Measurements from ENCODE around the gene GBX2. TPM values are rescaled to one million over a fixed set of nuclear protein-coding genes. Genes with fewer than 3 reads are reported as not detected.

Gene GBX2
- total RNA-seq, 4 donors from 2014 or later, result not detected

DNA sequence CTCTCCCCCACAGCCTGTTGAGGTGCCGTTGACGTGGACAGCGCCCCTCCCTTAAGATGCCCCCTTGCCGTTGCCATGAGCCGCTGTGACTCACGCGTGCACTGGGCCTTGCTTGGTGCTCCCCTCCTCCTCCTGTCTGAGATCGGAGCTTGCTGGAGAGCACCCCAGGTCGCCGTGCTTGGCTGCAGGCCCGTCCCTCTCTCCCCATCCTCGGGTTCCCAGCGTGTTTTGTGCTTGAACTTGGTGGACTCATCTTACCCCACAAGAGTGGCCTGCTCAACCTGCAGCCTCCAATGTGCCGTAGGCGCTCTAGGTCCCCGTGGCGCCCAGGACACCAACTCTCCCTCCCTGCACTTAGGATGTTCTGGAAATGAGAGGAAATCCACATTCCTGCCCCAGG, 39.9 kb downstream of the GBX2 start:
- no peaks in the 10 kb centered on the region for H3K27me3 ChIP-seq
- peaks cover 0 to 74% of the 10 kb centered on the region in 2 donors for H3K36me3 ChIP-seq
- H3K4me1 ChIP-seq, result no peaks in the 10 kb centered on the region
- TF ChIP-seq POLR2AphosphoS5 (IDR thresholded peaks at IDR 0.05), result no peak
- TF ChIP-seq POLR2A (IDR thresholded peaks at IDR 0.05), result no peak
- TF ChIP-seq, protein P1, sequence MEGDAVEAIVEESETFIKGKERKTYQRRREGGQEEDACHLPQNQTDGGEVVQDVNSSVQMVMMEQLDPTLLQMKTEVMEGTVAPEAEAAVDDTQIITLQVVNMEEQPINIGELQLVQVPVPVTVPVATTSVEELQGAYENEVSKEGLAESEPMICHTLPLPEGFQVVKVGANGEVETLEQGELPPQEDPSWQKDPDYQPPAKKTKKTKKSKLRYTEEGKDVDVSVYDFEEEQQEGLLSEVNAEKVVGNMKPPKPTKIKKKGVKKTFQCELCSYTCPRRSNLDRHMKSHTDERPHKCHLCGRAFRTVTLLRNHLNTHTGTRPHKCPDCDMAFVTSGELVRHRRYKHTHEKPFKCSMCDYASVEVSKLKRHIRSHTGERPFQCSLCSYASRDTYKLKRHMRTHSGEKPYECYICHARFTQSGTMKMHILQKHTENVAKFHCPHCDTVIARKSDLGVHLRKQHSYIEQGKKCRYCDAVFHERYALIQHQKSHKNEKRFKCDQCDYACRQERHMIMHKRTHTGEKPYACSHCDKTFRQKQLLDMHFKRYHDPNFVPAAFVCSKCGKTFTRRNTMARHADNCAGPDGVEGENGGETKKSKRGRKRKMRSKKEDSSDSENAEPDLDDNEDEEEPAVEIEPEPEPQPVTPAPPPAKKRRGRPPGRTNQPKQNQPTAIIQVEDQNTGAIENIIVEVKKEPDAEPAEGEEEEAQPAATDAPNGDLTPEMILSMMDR (IDR thresholded peaks at IDR 0.05), result no peak
- no peak for TF ChIP-seq EP300 (IDR thresholded peaks at IDR 0.05)
- 76 to 87% methylated on average over 3 of the region's 17 CpGs for WGBS, 2 donors (ENCODE audit: low coverage in 1 of 2)
- no peak for ATAC-seq
- H3K27ac ChIP-seq, result no peak overlapping the region
- no peak overlapping the region for H3K4me3 ChIP-seq
- H3K9me3 ChIP-seq, result no peaks in the 10 kb centered on the region

DNA sequence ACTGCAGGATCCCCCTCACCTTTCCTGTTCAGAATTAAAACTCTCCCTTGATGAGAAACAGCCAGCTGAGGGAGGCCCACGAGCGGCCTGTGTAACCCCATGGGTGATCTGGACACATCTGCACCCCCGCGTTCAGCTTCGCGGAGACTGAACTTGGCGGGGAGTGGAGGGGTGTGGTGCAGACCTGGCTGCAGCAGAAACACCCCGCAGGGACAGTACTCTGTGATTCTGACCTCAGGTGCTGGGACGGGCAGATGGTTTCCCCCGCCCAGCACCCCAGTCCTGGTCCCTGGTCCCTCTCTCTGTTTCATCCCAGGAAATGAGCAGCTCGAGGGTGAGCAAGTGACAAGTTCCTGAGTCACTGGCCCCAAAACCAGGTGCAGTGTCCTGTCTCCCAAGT, 41.2 kb downstream of the GBX2 start:
- WGBS, 2 donors (ENCODE audit: low coverage in 1 of 2), result 40% methylated on average over 1 of the region's 11 CpGs; no CpG with 5 or more reads in 1 of the 2 donors
- TF ChIP-seq EP300 (IDR thresholded peaks at IDR 0.05) (no peak), POLR2AphosphoS5 (IDR thresholded peaks at IDR 0.05) (no peak), POLR2A (IDR thresholded peaks at IDR 0.05) (no peak)
- TF ChIP-seq, protein P1 (IDR thresholded peaks at IDR 0.05), result no peak
- no peak overlapping the region for H3K27ac ChIP-seq
- peaks cover 0 to 78% of the 10 kb centered on the region in 2 donors for H3K36me3 ChIP-seq
- H3K4me3 ChIP-seq, result no peak overlapping the region
- H3K4me1 ChIP-seq, result no peaks in the 10 kb centered on the region
- ATAC-seq, result no peak
- H3K27me3 ChIP-seq, result no peaks in the 10 kb centered on the region
- H3K9me3 ChIP-seq, result no peaks in the 10 kb centered on the region

DNA sequence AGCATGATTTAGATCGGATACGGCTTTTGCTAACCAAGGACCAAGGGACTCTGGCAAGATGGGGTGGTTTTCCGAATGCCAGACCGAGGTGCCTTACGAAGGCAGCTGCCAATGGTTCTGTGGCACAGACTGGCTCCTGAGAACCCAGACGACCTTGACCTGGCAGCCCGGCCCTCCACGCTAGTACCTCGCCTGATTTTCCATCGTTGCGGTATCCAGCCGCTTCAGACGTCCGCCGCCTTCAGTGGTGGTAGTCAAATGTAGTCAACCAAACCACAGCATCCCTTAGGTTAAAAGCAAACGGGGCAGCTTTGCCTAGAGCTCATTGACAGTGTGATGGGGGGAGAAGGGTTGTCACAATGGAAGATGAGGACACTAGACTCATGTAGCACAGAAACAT, 42.6 kb downstream of the GBX2 start:
- no peaks in the 10 kb centered on the region for H3K9me3 ChIP-seq
- WGBS, 2 donors (ENCODE audit: low coverage in 1 of 2), result 88 to 96% methylated on average over 5 to 8 of the region's 16 CpGs

DNA sequence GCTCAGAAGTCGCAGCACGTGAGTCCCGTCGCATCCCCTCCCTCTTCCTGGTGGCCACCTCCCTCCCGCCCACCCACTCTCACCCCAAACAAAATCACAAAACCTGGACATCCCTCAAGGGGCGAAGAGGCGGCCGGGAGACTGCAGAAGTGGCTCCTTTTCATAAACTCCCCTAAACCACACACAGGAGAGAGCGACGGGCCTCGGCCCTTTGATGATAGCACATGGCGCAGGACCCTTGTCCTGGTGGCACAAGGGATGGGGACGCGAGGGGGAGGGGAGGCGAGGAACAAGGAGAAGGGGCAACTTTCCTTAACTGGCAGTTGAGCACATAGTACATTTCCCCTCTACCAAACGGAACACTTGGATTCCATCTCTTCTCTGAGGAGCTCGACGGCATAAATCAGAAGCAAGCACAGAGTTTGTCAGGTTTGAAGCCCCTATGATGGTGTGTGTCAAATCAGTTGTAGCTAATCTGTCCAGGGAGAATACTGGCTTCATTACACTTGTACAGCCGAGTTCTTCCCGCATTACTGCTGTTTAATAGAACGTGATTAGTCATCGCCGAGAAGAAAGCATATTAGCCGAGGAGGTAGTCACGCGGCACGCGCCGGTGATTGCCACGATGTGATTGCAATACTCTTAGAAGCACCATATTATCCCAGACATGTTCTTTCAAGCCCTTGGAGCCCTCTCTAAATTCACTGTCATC, 43.8 kb downstream of the GBX2 start:
- TF ChIP-seq, protein P1 (IDR thresholded peaks at IDR 0.05), result no peak
- TF ChIP-seq POLR2AphosphoS5 (IDR thresholded peaks at IDR 0.05) (no peak), EP300 (IDR thresholded peaks at IDR 0.05) (no peak), POLR2A (IDR thresholded peaks at IDR 0.05) (no peak)
- Histone ChIP-seq H3K9me3 (no peaks in the 10 kb centered on the region), H3K27ac (no peak overlapping the region), H3K4me3 (no peak overlapping the region), H3K4me1 (no peaks in the 10 kb centered on the region), H3K36me3 (peaks cover 0 to 93% of the 10 kb centered on the region in 2 donors), H3K27me3 (no peaks in the 10 kb centered on the region)
- 94 to 95% methylated on average over 13 to 17 of the region's 30 CpGs for WGBS, 2 donors (ENCODE audit: low coverage in 1 of 2)
- no peak for ATAC-seq

More for the DNA sequence above, 42.6 kb downstream of the GBX2 start:
- Histone ChIP-seq H3K27me3 (no peaks in the 10 kb centered on the region), H3K27ac (no peak overlapping the region), H3K4me1 (no peaks in the 10 kb centered on the region), H3K4me3 (no peak overlapping the region), H3K36me3 (peaks cover 0 to 90% of the 10 kb centered on the region in 2 donors)
- no peak for ATAC-seq
- TF ChIP-seq POLR2AphosphoS5 (IDR thresholded peaks at IDR 0.05), result no peak
- TF ChIP-seq, protein P1 (IDR thresholded peaks at IDR 0.05), result no peak
- TF ChIP-seq POLR2A (IDR thresholded peaks at IDR 0.05), result no peak
- TF ChIP-seq EP300 (IDR thresholded peaks at IDR 0.05), result no peak

DNA sequence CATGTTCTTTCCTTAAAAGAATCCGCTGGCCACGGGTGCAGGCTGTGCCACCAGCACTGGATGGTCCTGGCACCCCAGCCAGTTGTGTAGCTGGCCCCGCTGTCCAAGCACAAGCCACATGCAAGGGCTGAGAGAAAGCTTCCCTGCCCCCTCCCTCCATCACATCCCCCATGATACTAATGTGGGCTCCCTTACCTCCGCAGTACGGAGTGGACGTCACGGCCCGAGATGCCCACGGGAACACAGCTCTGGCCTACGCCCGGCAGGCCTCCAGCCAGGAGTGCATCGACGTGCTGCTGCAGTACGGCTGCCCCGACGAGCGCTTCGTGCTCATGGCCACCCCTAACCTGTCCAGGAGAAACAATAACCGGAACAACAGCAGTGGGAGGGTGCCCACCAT, 44.5 kb downstream of the GBX2 start:
- no peak for TF ChIP-seq EP300 (IDR thresholded peaks at IDR 0.05)
- no peak for TF ChIP-seq POLR2A (IDR thresholded peaks at IDR 0.05)
- TF ChIP-seq, protein P1 (IDR thresholded peaks at IDR 0.05), result no peak
- no peak for TF ChIP-seq POLR2AphosphoS5 (IDR thresholded peaks at IDR 0.05)
- WGBS, 2 donors (ENCODE audit: low coverage in 1 of 2), result 98 to 100% methylated on average over 1 to 4 of the region's 19 CpGs
- Histone ChIP-seq H3K27ac (no peak overlapping the region), H3K4me1 (no peaks in the 10 kb centered on the region), H3K36me3 (peaks cover 0 to 87% of the 10 kb centered on the region in 2 donors), H3K9me3 (no peaks in the 10 kb centered on the region), H3K27me3 (no peaks in the 10 kb centered on the region), H3K4me3 (no peak overlapping the region)
- ATAC-seq, result no peak

Data from gastroesophageal sphincter (tissue), 4 donors.